Epithelial cell of proximal tubule (primary cell): ENCODE measurements around the gene UNKL. TPM values are rescaled to one million over a fixed set of nuclear protein-coding genes. Genes with fewer than 3 reads are reported as not detected.

ENCODE experiments used
- DNase-seq: peaks from one replicate; pipeline ENCODE4 v3.0.0-alpha.2; 2011; ENCODE audit warnings: low read depth
- H3K4me3 ChIP-seq: 2 replicates; pipeline ENCODE4 v1.5.1; 2011; ENCODE audit warnings: low read depth, mild to moderate bottlenecking, low read length
- total RNA-seq: library from RNA; depleted of rRNA; stranded (reverse); fragments of >200 nt; gene quantifications from 2 replicates; pipeline ENCODE4 v1.2.3, GENCODE V29; 2015
- TF ChIP-seq, protein P1 (sequence below): conservative IDR thresholded peaks from 2 replicates; pipeline ENCODE4 v1.5.1; 2012; ENCODE audit warnings: low read depth, mild to moderate bottlenecking, low read length

Gene UNKL
- total RNA-seq, 1 donor from 2014 or later = 20.1 TPM

DNA sequence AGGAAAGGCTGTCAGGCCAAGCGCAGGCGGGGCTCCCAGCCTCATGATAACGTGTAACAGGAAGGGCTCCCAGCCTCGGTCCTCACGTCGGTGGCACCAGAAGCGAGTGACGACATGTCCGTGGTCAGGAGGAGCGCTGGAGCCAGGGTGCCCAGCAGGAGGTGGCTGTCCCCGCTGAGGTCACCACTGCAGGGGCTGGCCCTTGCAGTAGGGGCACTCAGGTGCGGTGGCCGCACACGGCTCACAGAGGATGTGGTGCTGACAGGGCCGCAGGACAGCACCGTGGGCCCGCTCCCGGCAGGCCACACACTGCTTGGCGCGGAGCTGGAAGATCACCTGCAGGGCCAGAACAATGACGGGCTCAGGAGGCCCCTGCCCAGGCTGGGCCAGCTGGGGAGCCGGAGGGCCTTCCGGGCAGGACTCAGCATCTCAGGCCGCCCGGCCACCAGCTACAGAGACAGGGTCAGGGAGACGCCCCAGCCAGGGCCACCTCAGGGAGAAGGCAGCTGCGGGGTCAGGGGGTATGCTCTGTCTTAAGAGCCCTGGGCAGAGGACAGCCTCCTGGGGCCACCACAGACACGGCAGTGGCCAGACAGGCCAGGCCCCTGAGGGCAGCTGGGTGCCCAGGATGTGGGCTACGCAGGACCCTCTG lies 48.3 kb downstream of the UNKL start:
- no peak overlapping the region for H3K4me3 ChIP-seq
- TF ChIP-seq, protein P1, sequence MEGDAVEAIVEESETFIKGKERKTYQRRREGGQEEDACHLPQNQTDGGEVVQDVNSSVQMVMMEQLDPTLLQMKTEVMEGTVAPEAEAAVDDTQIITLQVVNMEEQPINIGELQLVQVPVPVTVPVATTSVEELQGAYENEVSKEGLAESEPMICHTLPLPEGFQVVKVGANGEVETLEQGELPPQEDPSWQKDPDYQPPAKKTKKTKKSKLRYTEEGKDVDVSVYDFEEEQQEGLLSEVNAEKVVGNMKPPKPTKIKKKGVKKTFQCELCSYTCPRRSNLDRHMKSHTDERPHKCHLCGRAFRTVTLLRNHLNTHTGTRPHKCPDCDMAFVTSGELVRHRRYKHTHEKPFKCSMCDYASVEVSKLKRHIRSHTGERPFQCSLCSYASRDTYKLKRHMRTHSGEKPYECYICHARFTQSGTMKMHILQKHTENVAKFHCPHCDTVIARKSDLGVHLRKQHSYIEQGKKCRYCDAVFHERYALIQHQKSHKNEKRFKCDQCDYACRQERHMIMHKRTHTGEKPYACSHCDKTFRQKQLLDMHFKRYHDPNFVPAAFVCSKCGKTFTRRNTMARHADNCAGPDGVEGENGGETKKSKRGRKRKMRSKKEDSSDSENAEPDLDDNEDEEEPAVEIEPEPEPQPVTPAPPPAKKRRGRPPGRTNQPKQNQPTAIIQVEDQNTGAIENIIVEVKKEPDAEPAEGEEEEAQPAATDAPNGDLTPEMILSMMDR = no peak
- no peak for DNase-seq

DNA sequence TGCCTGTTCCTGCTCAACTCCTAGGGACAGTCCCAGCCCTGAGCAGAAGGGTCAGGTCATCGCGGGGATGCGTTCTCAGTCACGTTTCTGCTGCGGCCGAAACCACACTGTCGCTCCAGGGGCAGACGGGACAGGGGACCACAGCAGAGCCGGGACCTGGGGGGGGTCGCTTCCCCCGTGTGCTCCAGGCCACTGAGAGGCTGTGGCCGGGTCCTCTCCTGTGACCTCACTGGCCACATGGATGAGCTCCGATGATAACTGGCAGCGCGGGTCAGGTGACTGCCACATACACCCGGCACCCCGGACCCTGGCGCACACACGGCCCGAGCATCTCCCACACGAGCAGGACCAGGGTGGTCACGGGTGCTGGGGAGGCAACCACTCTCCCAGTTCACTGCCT lies 50.0 kb downstream of the UNKL start:
- H3K4me3 ChIP-seq = no peak overlapping the region
- DNase-seq = no peak
- TF ChIP-seq, protein P1 = no peak

DNA sequence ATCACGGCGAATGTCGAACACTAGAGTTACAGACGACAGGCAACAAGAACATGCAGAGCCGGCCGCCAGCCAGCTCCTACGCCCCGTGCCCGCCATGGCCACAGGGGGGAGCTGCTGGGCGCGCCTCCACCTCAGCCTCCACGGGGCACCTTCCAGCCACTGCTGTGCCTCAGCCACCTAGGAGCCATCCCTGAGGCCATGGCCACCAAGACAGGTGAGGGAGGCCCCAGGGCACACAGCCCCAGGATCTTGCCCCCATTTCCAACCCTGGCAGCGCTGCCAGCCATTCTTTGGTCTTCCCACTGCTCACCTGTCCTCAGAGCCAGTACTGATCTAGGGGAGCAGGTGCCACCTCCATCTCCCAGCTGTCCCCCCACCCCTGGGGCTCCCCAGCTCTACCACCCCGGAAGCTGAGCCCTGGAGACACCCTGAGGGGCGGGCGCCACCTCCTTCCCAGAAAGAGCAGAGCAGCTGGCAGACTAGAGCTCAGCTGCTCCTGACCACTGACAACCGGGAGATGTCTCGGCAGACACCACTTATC lies 50.9 kb downstream of the UNKL start:
- no peak for DNase-seq
- no peak overlapping the region for H3K4me3 ChIP-seq
- TF ChIP-seq, protein P1 = peak; percentile 72

DNA sequence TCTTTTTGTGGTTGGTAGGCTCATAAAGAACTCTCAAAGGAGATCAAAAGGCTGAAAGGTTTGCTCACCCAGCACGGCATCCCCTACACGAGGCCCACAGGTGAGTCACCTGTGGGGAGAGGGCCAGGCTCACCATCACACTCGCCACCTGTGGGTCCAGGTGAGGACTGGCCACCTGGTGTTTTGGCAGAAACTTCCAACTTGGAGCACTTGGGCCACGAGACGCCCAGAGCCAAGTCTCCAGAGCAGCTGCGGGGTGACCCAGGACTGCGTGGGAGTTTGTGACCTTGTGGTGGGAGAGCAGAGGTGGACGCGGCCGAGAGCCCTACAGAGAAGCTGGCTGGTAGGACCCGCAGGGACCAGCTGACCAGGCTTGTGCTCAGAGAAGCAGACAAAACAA lies 51.7 kb downstream of the UNKL start:
- no peak for DNase-seq
- TF ChIP-seq, protein P1 = no peak
- H3K4me3 ChIP-seq = no peak overlapping the region

DNA sequence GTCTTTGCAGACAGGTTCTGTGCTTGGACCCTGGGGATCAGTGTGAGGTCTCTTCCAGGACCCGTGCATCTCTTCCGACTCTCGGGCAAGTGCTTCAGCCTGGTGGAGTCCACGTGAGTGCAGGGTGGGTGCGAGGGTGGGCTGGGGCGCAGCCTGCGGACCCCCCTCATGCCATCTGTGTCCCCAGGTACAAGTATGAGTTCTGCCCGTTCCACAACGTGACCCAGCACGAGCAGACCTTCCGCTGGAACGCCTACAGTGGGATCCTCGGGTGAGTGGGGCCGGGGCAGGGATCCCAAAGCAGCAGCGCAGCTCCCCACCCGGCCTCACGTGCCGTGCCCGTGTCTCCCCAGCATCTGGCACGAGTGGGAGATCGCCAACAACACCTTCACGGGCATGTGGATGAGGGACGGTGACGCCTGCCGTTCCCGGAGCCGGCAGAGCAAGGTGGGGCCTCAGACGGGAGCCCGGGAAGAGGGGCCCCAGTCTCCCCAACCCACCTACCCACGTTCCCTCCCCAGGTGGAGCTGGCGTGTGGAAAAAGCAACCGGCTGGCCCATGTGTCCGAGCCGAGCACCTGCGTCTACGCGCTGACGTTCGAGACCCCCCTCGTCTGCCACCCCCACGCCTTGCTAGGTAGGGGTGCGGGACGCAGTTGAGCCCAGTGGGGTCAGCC lies 52.7 kb downstream of the UNKL start:
- no peak overlapping the region for H3K4me3 ChIP-seq
- DNase-seq = no peak
- TF ChIP-seq, protein P1 = no peak

DNA sequence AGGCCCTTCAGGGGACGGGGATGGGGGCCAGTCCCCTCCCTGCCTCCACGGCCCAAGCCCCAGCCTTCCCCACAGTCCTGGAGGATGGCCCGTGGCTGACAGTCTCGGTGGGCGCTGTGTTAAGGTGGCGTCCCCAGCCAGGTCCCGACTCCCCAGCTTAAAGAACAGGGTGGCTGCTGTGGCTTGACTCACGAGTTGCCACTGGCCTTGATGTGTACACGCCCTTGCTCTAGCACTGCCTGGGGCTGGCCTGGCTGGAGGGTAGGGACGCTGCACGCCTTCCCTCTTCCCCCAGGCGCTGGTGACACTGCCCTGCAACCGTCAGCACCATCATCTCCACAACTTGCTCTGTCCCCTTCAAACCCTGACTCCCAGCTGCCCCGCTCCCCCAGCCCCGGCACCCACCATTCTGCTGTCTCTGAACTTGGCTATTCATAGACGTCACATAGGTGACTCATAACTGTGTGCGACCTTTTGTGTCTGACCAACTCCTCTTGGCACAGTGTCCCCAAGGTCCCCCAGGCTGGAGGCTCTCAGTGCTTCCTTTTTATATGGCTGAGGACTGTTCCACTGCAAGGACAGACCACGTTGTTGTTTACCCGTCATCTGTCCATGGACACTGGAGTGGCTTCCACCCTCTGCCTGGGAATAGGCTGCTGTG lies 56.5 kb downstream of the UNKL start:
- no peak for DNase-seq
- H3K4me3 ChIP-seq = no peak overlapping the region
- TF ChIP-seq, protein P1 = no peak
